NCI-H2107 treated with DMSO at 0.1 percent for 48 hours (cell line): ENCODE measurements around the gene HEY2.
"Not testable (repeated sequence)": the region's sequence is repeated elsewhere in the genome, so short reads cannot be mapped to it uniquely, and the experiment has no call there.

Experiments used
- DNase-seq: peaks from one replicate; lab custom pipeline; 2025; ENCODE audit not compliant: unreplicated experiment; lab: John Stamatoyannopoulos, UW

Gene HEY2

DNA sequence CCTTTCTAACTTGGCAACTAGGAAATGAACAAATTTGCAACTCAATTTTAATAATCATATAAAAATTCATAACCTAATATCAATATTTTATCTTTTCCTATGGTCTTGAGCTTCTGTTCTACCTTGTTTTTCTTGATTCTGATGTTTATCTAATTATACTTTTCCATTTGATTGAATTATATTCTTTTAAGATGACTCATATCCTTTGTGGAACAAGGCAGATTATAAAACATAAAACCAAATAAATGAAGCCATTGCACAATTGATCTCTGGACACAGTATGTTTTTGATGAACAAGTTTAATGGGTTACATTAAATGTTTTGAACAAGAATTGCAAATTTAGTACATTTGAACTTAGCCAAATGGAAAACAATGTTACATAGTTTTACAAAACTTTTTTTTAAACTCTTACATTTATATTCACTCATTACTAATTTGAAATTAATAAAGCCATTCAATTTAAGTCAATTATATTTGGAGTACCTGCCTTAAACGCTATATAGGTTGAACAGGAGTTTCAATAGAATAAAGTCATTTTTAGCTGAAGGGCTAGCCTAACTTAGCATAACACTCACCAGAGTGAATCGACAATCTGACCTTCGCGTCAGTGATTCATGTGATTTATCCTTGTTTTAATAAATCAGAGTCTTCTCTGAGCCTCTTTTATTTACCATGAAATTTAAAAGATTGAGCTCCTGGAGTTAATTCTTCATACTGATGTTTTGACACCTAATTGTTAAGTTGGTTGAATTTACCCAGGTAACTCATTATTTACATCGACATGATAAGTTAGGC is 45.1 kb downstream of the HEY2 start:
- no peak for DNase-seq

DNA sequence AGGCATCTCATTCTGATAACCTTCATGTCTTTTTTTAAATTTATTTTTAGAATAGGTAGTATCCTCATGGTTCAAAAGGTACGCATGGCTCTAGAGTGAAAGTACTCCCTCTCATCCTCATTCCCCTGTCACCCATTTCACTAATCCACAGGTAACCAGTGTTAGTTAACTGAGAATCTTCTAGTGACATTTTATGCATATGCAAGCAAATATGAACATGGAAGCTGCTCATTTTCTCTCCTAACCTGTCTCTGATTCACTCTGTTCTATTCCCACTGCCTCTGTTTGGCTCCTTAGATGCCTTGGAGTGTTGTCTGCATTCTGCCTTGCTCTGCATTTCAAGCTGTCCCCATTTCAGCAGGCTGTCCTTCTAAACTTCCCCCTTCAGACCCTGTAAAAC is 45.9 kb downstream of the HEY2 start:
- no peak for DNase-seq

DNA sequence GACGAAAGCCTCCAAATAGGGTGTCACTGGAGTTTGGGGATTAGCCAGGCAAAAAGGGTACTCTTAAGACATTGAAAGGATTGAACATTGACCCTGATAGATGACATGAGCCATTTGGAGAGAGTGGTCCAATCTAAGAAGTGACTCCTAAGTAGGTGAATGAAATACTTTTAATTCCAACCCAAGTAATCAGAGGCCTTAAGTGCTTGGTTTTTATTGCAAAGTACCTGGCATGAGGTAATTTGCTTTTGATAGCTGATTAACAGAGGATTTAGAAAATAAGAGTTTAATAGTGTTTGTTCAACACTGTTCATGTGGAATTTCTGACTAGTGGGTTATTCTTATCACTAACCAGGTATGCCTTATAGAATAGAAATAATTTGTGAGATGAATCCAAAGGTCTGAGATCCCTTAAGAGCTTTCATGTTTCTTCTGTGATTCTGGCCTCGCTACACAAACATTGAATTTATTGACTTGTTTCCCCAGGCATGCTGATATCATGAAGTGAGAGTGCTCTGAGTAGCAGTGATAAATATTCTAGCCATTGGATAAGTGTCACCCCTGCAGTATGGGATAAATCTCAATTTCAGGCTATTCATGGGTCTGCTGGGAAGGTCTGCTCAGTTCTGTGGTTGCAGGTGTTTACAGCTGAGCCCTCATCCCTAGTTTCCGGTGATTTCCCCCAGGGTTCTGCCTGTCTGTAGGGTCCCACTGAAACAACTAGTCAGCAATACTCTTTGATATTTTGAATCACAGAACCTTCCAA is 47.9 kb downstream of the HEY2 start:
- no peak for DNase-seq

DNA sequence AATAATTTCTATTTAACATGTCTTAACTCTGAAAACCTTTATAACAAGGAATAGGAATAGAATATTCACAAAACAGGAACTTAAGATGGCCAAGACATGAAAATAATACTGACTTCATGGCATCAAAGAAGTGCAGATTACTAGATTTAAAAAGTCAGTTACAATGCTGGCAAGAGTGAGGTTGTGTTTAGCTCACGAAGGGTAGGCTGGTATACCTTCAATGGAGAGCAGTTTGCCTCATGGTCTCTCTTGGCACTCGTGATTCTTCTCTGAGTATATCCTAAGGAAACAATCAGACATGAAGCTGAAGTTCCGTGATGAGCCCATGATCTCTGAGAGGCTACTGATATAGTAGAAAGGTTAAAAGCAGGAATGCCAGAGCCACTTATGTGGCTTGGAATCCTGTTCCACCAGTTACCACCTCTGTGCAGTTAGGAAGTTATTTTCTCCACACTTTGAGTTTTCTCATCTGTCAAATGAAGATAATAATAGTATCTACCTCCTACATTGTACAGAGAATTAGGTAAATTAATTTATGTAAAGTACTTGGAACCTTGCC is 48.5 kb downstream of the HEY2 start:
- DNase-seq: no peak

DNA sequence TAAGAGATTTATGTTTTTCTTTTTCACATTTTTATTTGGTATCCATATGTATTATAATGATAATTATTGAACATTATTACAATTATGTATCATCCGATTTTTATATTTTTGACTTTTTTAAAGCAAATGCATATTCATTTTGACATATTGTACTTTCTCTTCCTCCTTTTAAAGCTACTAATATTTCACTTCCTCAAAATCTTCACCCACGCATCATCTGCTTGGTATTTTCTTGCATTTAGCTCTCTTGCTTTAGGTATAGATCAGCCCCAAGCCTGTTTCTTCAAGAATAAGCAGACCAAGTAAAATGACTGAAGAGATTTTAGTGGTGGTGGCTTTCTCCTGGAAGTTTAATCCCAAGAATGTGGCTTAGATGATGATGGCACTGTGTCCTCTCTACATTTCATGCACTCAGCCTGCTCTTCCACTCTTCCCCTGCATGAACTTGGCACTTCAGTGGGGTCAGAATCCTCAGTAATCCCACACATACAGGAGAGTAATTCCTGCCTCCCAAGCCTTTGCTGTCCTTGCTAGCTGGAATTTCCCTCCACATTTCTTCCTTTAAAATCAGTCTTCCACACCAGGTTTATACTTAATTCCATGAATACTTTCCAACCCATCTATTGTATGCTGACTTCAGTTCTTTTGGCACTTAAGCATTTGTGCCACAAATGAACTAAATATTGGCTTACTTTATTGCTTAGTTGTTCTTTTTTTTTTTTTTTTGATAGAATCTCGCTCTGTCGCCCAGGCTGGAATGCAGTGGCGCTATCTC is 49.5 kb downstream of the HEY2 start:
- no peak for DNase-seq

DNA sequence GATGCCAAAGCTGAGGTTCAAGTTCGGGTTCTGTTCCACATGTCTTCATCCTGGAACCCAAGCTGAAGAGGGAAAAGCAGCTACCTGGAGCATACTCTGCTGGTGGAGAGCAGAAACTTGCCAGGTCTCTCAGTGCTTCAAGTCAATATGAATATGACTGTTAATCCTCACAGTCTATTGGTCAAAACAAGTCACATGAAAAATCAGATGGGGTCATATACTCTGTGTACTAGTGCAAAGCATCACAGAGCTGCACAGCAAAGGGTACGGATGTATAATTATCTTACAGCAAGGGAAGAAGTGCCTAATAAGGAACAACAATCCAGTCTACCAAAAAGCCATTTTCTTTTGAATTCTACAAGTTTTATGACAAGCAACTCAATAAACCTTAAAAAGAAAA is 53.0 kb downstream of the HEY2 start:
- DNase-seq: no peak

DNA sequence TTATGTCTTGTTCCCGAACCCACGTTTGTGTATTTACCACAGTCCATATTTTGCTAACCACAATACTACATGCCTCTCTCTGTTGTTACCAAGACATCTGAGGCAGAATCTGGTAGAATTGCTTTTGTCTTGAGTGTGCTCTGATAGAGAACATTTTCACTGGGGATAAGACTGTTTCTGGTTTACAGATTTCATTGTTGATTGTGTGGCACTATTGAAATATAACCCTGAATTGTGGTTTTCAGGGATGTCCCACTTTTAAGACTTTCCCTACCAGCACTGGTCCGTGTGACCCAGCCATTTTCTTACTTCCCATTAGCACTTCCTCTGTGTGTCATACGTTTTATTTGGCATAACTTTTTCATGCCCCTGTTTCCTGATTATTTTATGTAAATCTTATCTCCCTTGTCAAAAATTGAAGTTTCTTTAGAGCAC is 53.5 kb downstream of the HEY2 start:
- peak; percentile 34 for DNase-seq

DNA sequence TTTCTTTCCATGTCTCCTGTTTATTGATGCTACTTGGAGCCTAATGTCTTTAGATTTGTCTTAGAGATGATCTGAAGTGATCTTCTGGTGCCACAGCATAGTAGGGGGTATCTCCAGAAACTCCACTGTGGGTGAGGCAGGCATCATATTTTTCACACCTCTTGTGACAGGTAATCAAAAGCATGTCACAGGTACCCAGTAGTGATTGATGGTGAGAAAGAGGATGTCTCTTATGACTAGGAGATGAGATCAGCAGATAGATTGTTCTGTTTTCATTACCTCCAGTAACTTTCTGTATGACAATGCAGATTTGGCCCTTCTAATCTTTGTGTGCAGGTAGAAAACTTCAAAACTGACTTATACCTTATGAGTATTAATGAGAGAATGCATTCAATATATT is 54.8 kb downstream of the HEY2 start:
- DNase-seq: no peak

DNA sequence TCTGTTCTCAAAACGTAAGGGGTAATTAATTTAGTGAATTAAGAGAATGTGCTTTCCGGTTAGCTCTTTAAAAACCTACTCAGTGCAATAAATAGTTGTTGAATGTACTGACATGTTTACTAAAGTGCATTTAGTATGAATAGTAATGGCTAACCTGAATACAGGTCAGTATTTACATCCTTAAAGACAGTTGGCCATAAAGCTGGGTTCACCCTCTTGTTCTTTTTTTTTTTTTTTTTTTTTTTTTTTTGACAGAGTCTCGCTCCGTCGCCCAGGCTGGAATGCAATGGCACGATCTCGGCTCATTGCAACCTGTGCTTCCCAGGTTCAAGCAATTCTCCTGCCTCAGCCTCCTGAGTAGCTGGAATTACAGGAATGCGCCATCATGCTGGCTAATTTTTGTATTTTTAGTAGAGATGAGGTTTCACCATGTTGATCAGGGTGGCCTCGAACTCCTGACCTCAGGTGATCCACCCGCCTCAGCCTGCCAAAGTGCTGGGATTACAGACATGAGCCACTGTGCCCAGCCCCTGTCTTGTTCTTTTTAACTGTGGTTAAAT is 55.5 kb downstream of the HEY2 start:
- DNase-seq: not testable (repeated sequence)

DNA sequence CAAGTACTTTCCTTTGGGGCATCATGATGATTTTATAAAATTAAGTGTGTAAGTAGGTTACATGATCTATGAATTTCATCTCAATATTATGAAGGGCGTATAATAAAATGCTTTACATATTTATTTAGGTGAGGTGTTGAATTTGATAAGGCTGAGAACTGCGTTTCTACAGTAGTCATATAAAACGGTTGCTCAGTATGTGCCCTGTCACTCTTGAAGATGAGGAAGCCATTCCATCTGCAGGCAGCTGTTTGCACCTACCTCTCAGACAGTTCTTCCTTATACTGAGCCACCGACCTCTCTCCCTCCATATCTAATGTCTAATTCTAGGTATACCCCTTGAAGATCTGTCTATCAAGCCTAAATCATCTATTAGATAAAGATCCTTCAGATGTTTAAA is 57.4 kb downstream of the HEY2 start:
- DNase-seq: no peak

DNA sequence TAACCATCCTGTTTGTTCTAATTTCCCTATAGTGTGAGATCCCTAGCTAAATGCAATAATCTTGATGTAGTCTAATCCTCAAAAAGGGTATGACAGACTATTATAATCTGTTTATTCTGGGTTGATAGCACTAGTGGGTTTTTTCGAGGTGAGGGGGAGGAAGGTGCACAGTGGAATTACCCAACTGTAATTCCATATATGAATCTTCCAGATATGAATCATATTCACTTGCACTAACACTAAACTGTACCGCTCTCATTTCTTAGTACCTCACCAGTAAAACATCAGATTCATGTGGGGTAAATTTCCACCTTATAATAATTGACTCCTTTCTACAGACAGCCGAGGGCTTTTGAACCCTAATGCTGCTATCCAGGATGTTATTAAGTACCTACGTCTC is 57.9 kb downstream of the HEY2 start:
- DNase-seq: no peak

DNA sequence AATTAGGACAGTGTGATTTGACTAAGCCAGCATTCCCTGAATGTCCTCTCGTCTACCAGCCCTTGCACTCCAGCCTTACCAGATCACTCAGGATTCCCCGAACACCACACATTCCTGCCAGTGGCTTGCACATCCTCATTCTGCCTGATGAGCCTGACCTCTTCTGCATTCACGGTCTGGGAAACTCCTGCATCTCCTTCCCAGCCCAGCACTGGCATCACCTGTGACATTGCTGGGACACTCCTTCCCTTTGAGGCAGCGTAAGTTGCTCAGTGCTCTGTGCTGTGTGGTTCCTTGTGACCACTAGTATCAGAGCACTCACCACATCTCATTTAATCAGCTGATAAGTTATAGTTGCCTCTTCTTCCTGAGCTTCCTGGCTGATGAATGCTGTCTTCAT is 58.6 kb downstream of the HEY2 start:
- no peak for DNase-seq

DNA sequence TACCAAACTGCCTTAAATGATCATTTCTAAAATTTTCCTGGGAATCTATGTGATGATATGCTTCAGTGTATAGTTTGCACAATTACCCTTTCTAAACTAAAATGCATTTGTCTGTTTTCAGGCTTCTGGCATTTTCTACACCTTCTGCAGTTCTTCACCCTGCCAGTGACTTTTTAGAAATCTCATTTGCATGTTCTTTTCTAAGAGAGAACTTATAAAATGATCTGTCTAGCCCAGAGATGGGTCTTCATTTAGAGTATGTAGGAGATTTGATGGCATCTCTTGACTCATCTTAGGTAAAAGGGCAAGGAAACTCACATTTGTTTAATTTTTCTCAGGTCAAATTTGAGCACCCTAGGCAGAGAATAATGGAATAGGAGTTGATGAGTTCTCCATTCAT is 59.2 kb downstream of the HEY2 start:
- no peak for DNase-seq

DNA sequence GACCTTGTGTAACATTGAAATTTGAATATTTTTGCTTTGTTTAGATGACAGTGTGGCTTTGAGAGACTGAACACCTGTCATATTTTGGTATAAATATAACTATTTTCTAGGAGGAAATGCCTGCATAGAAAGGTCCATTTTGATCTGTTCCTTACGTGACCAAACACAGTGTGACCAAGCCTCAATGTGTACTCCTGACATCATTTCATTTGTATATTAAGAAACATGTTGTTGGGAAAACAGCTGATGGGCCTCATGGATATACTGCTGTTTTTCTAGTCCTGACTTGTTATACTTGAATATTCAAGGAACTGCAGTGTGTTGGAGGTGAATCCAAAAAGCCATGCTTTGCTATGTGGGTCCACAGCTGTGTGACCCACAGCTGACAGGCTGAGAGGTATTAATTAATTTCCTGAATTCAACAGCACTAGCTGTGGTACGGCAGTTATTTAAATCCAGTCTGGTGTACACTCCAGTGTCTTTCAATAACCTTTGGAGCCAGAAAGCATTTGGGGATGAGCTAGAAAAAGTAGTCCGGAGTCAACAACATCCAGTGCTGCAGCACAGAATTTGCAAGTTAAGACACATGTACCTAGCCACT is 60.2 kb downstream of the HEY2 start:
- DNase-seq: no peak

DNA sequence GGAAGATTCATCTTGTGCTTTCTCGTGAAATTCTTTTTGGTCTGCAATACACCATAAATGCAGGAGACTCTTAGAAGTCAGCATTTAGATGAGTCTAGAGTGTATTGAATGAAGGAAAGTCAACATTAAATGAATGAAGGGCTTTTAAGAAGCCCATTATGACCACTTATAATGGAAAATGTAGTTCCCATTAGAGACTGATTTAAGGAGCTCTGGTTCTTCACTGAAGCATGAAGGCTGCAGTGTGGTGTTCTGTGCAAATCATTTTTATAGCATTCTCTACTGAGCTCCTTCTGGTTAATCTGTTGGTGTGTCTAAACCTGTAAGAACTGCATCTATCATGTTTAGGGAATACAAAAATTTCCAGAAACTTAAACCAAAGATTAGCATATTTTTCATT is 61.0 kb downstream of the HEY2 start:
- DNase-seq: peak; percentile 90
